ENCODE data around the gene THSD7A.

- TF ChIP-seq CTCF (IDR thresholded peaks at IDR 0.05; ENCODE audit: low read length) (no peak), EZH2 (optimal IDR thresholded peaks at IDR 0.05; ENCODE audit: low read depth, low read length) (no peak)
These were observed 283.5 kb downstream of the THSD7A start for GRCh38 chr7:11548532-11548931.
